ENCODE results near the gene WNT7B.

WNT7B gene

DNA sequence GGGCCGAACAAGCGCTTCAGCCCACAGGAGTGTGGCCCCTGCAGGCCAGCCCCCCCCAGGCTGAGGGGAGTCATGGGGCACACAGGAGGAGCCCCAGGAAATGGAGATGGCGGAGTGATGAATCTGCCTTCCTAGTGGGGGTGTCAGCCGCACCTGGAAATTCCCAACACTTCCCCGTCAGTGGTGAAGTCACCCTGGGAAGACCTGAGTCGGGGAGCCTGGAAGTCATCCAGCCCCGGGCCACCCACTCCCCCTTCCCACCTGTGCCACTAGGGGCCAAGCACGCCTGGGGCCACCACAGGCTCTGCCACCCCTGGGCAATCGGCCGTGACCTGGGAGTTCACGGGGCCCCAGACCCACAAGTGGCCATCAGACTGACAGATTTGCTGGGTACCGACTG lies 12.6 kb downstream of the WNT7B start:
- Histone ChIP-seq H3K79me1 (ENCODE audit: low read depth, low read length) (peaks cover 2% of the 10 kb centered on the region), H2AK5ac (ENCODE audit: low read depth, low read length) (peak overlapping the region; percentile 100), H3K9ac (ENCODE audit: low read depth, low read length, poor library complexity) (no peak overlapping the region), H2AFZ (ENCODE audit: low read length) (no peak overlapping the region), H2BK15ac (ENCODE audit: low read length) (peak overlapping the region; percentile 99), H3K27ac (replicated peaks; ENCODE audit: low read length) (no peak overlapping the region), H3K14ac (ENCODE audit: low read length) (peak overlapping the region; percentile 84), H4K91ac (ENCODE audit: low read depth, low read length, poor library complexity) (no peak overlapping the region), H4K8ac (ENCODE audit: low read depth, low read length) (peak overlapping the region; percentile 7), H3K27me3 (ENCODE audit: control insufficient read depth in 3 of 3, insufficient read depth in 3 of 3, low read depth in 1 of 3, low read length in 3 of 3) (peaks cover 0 to 23% (median 11%) of the 10 kb centered on the region in 3 experiments), H3K18ac (ENCODE audit: low read length) (peak overlapping the region; percentile 96), H2BK12ac (ENCODE audit: low read length) (peak overlapping the region; percentile 91), H3K4me3 (ENCODE audit: low read length in 2 of 2) (no peak overlapping the region), H3K9me3 (replicated peaks in 1 of 2; ENCODE audit: control insufficient read depth in 2 of 2, insufficient read depth in 1 of 2, low read depth in 1 of 2, low read length in 2 of 2) (peaks cover 0 to 2% of the 10 kb centered on the region in 2 donors), H3K4me2 (ENCODE audit: insufficient read depth, low read length, poor library complexity, severe bottlenecking) (no peak overlapping the region), H2BK5ac (ENCODE audit: low read length) (peak overlapping the region; percentile 97), H2BK120ac (ENCODE audit: low read depth, low read length) (no peak overlapping the region), H3K4ac (ENCODE audit: low read length) (no peak overlapping the region), H3K36me3 (replicated peaks in 1 of 2; ENCODE audit: control insufficient read depth in 2 of 2, insufficient read depth in 2 of 2, low read length in 2 of 2) (no peaks in the 10 kb centered on the region), H3K4me1 (ENCODE audit: control insufficient read depth in 2 of 2, insufficient read depth in 1 of 2, low read depth in 1 of 2, low read length in 2 of 2) (peaks cover 3 to 63% of the 10 kb centered on the region in 2 donors), H3K23ac (ENCODE audit: low read depth, low read length, poor library complexity) (peak overlapping the region; percentile 75)
- WGBS, 2 donors (ENCODE audit: extremely low coverage in 2 of 2, insufficient read length in 2 of 2, insufficient replicate concordance in 1 of 2), result no CpG with 5 or more reads among the region's 12 CpGs
- no peak for DNase-seq (ENCODE audit: low spot score)

DNA sequence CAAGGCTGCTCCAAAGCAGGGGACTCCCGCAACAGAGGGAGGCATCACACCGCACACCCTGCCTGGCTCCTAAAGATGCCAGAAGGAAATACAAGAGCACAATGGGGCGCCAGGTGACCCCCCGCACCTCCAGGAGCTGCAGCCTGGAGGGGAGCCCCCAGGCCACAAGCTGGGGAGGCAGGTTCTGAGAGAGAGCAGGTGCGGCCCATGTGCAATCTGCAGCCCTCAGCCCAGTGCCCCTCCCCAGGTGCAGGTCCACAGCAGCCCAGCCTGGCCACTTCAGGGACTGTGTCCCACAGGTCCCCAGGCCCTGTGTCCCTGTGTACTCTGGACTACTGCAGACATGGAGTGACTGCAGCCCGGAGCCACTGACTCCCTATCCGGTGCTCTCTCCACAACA lies 13.1 kb downstream of the WNT7B start:
- H3K14ac ChIP-seq (ENCODE audit: low read length), result no peak overlapping the region
- no peak for DNase-seq (ENCODE audit: low spot score)
- peak overlapping the region; percentile 45 for H2BK5ac ChIP-seq (ENCODE audit: low read length)
- H3K9me3 ChIP-seq (replicated peaks in 1 of 2; ENCODE audit: control insufficient read depth in 2 of 2, insufficient read depth in 1 of 2, low read depth in 1 of 2, low read length in 2 of 2), result peaks cover 0 to 2% of the 10 kb centered on the region in 2 donors
- no peak overlapping the region for H3K27ac ChIP-seq (replicated peaks; ENCODE audit: low read length)
- peaks cover 0 to 28% (median 9%) of the 10 kb centered on the region in 3 experiments for H3K27me3 ChIP-seq (ENCODE audit: control insufficient read depth in 3 of 3, insufficient read depth in 3 of 3, low read depth in 1 of 3, low read length in 3 of 3)
- no peak overlapping the region for H3K4me2 ChIP-seq (ENCODE audit: insufficient read depth, low read length, poor library complexity, severe bottlenecking)
- peak overlapping the region; percentile 57 for H3K9ac ChIP-seq (ENCODE audit: low read depth, low read length, poor library complexity)
- H4K8ac ChIP-seq (ENCODE audit: low read depth, low read length), result peak overlapping the region; percentile 7
- peaks cover 2% of the 10 kb centered on the region for H3K79me1 ChIP-seq (ENCODE audit: low read depth, low read length)
- H3K23ac ChIP-seq (ENCODE audit: low read depth, low read length, poor library complexity), result peak overlapping the region; percentile 51
- no CpG with 5 or more reads among the region's 7 CpGs for WGBS, 2 donors (ENCODE audit: extremely low coverage in 2 of 2, insufficient read length in 2 of 2, insufficient replicate concordance in 1 of 2)
- peak overlapping the region; percentile 96 for H3K18ac ChIP-seq (ENCODE audit: low read length)
- H2BK12ac ChIP-seq (ENCODE audit: low read length), result peak overlapping the region; percentile 91
- peak overlapping the region; percentile 77 for H2BK15ac ChIP-seq (ENCODE audit: low read length)
- no peak overlapping the region for H2AFZ ChIP-seq (ENCODE audit: low read length)
- H3K4ac ChIP-seq (ENCODE audit: low read length), result no peak overlapping the region
- peak overlapping the region; percentile 49 for H2BK120ac ChIP-seq (ENCODE audit: low read depth, low read length)
- H4K91ac ChIP-seq (ENCODE audit: low read depth, low read length, poor library complexity), result no peak overlapping the region
- H3K4me1 ChIP-seq (ENCODE audit: control insufficient read depth in 2 of 2, insufficient read depth in 1 of 2, low read depth in 1 of 2, low read length in 2 of 2), result peaks cover 2 to 63% of the 10 kb centered on the region in 2 donors
- H3K4me3 ChIP-seq (ENCODE audit: low read length in 2 of 2), result no peak overlapping the region
- peak overlapping the region; percentile 100 for H2AK5ac ChIP-seq (ENCODE audit: low read depth, low read length)
- no peaks in the 10 kb centered on the region for H3K36me3 ChIP-seq (replicated peaks in 1 of 2; ENCODE audit: control insufficient read depth in 2 of 2, insufficient read depth in 2 of 2, low read length in 2 of 2)

DNA sequence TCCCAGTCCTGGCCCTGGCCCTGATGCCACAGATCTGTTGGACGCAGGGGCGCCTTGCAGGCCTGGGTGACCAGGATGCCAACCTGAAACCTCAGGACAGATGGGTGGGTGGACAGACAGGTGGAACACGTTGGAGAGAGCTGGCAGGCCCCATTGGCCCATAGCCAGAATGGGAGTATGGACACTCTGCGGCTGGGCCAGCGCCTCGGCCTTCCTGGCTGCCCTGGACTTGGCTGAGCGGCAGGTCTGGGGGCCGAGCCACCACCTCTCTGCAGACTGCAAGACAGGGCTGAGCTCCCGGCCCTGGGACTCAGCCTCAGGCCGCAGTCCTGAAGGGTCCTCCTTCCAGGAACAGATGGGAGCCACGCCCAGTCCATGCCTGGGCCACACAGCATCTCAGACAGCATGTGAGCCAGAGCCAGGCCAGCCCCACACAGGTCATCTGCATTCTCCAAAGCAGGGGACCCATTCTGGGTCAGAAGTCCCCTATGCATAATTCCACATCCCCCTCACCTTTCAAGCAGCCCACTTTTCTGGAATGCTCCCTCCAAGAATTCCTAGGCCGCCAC lies 14.1 kb downstream of the WNT7B start:
- no peak for DNase-seq (ENCODE audit: low spot score)
- H3K4me3 ChIP-seq (ENCODE audit: low read length in 2 of 2), result peak overlapping the region in 1 of 2 donors; percentile 48
- no peak overlapping the region for H3K27ac ChIP-seq (replicated peaks; ENCODE audit: low read length)
- peak overlapping the region; percentile 67 for H3K23ac ChIP-seq (ENCODE audit: low read depth, low read length, poor library complexity)
- no CpG with 5 or more reads among the region's 12 CpGs for WGBS, 2 donors (ENCODE audit: extremely low coverage in 2 of 2, insufficient read length in 2 of 2, insufficient replicate concordance in 1 of 2)
- H3K18ac ChIP-seq (ENCODE audit: low read length), result peak overlapping the region; percentile 84
- peak overlapping the region; percentile 93 for H2BK15ac ChIP-seq (ENCODE audit: low read length)
- H2BK12ac ChIP-seq (ENCODE audit: low read length), result peak overlapping the region; percentile 94
- peaks cover 0 to 2% of the 10 kb centered on the region in 2 donors for H3K9me3 ChIP-seq (replicated peaks in 1 of 2; ENCODE audit: control insufficient read depth in 2 of 2, insufficient read depth in 1 of 2, low read depth in 1 of 2, low read length in 2 of 2)
- peak overlapping the region; percentile 100 for H2AK5ac ChIP-seq (ENCODE audit: low read depth, low read length)
- H4K91ac ChIP-seq (ENCODE audit: low read depth, low read length, poor library complexity), result peak overlapping the region; percentile 58
- H3K14ac ChIP-seq (ENCODE audit: low read length), result peak overlapping the region; percentile 0
- H2BK5ac ChIP-seq (ENCODE audit: low read length), result peak overlapping the region; percentile 44
- peak overlapping the region; percentile 24 for H3K4ac ChIP-seq (ENCODE audit: low read length)
- H3K4me2 ChIP-seq (ENCODE audit: insufficient read depth, low read length, poor library complexity, severe bottlenecking), result no peak overlapping the region
- H2BK120ac ChIP-seq (ENCODE audit: low read depth, low read length), result peak overlapping the region; percentile 49
- no peak overlapping the region for H4K8ac ChIP-seq (ENCODE audit: low read depth, low read length)
- no peaks in the 10 kb centered on the region for H3K36me3 ChIP-seq (replicated peaks in 1 of 2; ENCODE audit: control insufficient read depth in 2 of 2, insufficient read depth in 2 of 2, low read length in 2 of 2)
- peak overlapping the region; percentile 1 for H3K9ac ChIP-seq (ENCODE audit: low read depth, low read length, poor library complexity)
- H2AFZ ChIP-seq (ENCODE audit: low read length), result no peak overlapping the region
- peaks cover 2 to 58% of the 10 kb centered on the region in 2 donors for H3K4me1 ChIP-seq (ENCODE audit: control insufficient read depth in 2 of 2, insufficient read depth in 1 of 2, low read depth in 1 of 2, low read length in 2 of 2)
- peaks cover 2% of the 10 kb centered on the region for H3K79me1 ChIP-seq (ENCODE audit: low read depth, low read length)
- H3K27me3 ChIP-seq (ENCODE audit: control insufficient read depth in 3 of 3, insufficient read depth in 3 of 3, low read depth in 1 of 3, low read length in 3 of 3), result peaks cover 0 to 31% (median 5%) of the 10 kb centered on the region in 3 experiments

DNA sequence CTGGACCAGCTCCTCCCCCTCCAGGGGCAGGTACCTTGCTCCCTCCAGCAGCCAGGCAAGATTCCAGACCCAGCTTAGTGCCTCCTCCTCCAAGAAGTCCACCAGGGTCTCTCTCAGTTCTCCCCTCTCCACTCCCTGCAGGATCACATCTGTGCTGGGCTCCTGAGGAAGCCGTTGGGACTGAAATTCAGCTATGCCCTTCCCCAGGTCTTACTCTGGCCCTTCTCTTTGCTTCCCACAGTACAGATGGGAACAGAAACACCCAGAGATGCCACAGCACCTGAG lies 14.6 kb downstream of the WNT7B start:
- no peak overlapping the region for H3K27ac ChIP-seq (replicated peaks; ENCODE audit: low read length)
- H2BK5ac ChIP-seq (ENCODE audit: low read length), result peak overlapping the region; percentile 44
- no peak for DNase-seq (ENCODE audit: low spot score)
- peak overlapping the region; percentile 0 for H3K14ac ChIP-seq (ENCODE audit: low read length)
- peak overlapping the region; percentile 49 for H2BK120ac ChIP-seq (ENCODE audit: low read depth, low read length)
- no peak overlapping the region for H4K8ac ChIP-seq (ENCODE audit: low read depth, low read length)
- H3K4me1 ChIP-seq (ENCODE audit: control insufficient read depth in 2 of 2, insufficient read depth in 1 of 2, low read depth in 1 of 2, low read length in 2 of 2), result peaks cover 2 to 54% of the 10 kb centered on the region in 2 donors
- H3K23ac ChIP-seq (ENCODE audit: low read depth, low read length, poor library complexity), result no peak overlapping the region
- H3K36me3 ChIP-seq (replicated peaks in 1 of 2; ENCODE audit: control insufficient read depth in 2 of 2, insufficient read depth in 2 of 2, low read length in 2 of 2), result no peaks in the 10 kb centered on the region
- WGBS, 2 donors (ENCODE audit: extremely low coverage in 2 of 2, insufficient read length in 2 of 2, insufficient replicate concordance in 1 of 2), result no CpG with 5 or more reads among the region's 1 CpG
- no peak overlapping the region for H2BK12ac ChIP-seq (ENCODE audit: low read length)
- no peak overlapping the region for H4K91ac ChIP-seq (ENCODE audit: low read depth, low read length, poor library complexity)
- peaks cover 0 to 33% (median 3%) of the 10 kb centered on the region in 3 experiments for H3K27me3 ChIP-seq (ENCODE audit: control insufficient read depth in 3 of 3, insufficient read depth in 3 of 3, low read depth in 1 of 3, low read length in 3 of 3)
- peaks cover 2% of the 10 kb centered on the region for H3K79me1 ChIP-seq (ENCODE audit: low read depth, low read length)
- H3K4me3 ChIP-seq (ENCODE audit: low read length in 2 of 2), result peak overlapping the region in 1 of 2 donors; percentile 48
- H3K4me2 ChIP-seq (ENCODE audit: insufficient read depth, low read length, poor library complexity, severe bottlenecking), result no peak overlapping the region
- no peak overlapping the region for H3K9ac ChIP-seq (ENCODE audit: low read depth, low read length, poor library complexity)
- peak overlapping the region; percentile 100 for H2AK5ac ChIP-seq (ENCODE audit: low read depth, low read length)
- H2AFZ ChIP-seq (ENCODE audit: low read length), result no peak overlapping the region
- no peak overlapping the region for H3K4ac ChIP-seq (ENCODE audit: low read length)
- peaks cover 0 to 2% of the 10 kb centered on the region in 2 donors for H3K9me3 ChIP-seq (replicated peaks in 1 of 2; ENCODE audit: control insufficient read depth in 2 of 2, insufficient read depth in 1 of 2, low read depth in 1 of 2, low read length in 2 of 2)
- peak overlapping the region; percentile 93 for H2BK15ac ChIP-seq (ENCODE audit: low read length)
- no peak overlapping the region for H3K18ac ChIP-seq (ENCODE audit: low read length)

All from neuronal stem cell (in vitro differentiated cells).